ENCODE results near the gene GRHL1.

GRHL1 gene

DNA sequence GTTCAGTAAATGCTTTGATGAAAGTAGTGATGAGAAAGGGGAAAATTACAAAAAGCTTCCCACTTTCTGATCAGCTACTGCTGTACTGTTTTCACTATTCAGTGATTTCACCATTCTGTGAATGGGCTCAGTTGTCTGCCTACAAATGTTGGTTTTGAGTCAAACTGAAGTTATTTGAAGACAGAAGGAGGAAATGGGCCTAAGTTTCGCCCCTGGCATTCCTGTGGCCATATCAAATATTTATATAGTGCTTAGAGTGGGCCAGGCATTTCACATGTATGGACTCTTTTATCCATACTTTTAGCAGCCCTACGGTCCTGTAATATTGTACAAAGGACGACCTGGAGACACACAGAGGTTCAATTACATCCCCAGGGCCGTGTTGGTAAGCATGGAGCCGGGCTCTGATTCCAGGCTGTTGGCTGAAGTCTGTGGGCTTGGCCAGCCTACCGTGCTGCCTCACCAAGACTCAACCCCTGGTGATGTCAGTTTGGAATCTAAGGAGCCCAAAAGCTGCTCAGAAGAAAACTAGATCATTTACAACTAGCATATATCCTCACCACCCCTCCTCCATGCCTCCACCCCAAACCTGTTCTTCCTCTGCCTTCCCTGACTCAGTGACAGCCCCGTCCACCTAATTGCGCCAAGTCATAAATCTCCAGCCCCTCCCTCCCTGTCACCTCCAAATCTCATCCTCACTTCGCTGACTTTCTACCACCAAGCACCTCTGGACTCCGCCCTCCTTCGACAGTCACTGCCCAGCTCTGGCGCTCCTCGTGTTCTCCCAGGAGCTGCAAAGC, 10.1 kb upstream of the GRHL1 start:
- peak in 1 of 2 experiments; percentile 23 for DNase-seq
- TF ChIP-seq POLR2A (IDR thresholded peaks at IDR 0.05; ENCODE audit: low read length) (no peak), GATA1 (IDR thresholded peaks at IDR 0.05; ENCODE audit: low read depth, low read length) (no peak)

DNA sequence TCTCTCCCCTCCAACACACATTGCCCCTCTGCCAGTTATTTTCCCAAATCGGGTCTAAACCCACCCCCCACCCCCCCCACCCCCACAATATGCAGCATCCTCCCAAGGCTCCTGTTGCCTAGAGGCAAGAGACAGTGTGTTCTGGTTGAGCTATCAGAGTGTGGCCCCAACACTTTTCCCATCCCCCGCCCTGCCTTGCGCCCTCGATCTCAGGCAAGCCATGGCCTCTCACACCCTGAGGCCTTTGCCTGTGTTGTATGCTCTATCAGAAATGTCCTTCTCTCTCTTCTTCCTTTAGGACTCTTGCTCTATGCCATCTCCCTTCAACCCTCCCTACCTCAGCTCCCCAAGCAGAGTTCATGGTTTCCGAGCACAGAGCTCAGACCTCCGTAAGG, 9.5 kb upstream of the GRHL1 start:
- DNase-seq = no peak
- no peak for TF ChIP-seq GATA1 (IDR thresholded peaks at IDR 0.05; ENCODE audit: low read depth, low read length)
- TF ChIP-seq POLR2A (IDR thresholded peaks at IDR 0.05; ENCODE audit: low read length) = no peak

DNA sequence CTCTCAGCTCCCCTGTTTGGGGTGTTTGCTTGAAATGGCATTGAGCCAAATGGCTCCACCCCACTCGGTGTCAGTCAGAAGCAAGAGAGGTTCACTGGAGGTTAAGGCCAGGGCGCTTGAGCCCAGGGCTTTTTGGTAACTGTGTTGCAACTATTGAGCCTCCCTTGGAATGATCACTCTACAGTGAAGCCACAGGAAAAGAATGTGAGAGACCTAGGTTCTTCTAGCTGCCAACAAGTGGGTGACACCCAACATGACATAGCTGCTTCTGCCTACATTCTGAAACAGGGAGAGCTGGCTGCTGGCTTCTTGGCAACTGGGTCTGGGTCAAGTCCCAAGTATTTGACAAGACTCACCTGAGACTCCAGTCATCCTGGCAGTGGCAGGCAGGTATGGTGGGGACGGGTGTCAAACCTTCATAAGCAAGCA, 7.1 kb upstream of the GRHL1 start:
- no peak for TF ChIP-seq POLR2A (IDR thresholded peaks at IDR 0.05; ENCODE audit: low read length)
- TF ChIP-seq GATA1 (IDR thresholded peaks at IDR 0.05; ENCODE audit: low read depth, low read length) = no peak

DNA sequence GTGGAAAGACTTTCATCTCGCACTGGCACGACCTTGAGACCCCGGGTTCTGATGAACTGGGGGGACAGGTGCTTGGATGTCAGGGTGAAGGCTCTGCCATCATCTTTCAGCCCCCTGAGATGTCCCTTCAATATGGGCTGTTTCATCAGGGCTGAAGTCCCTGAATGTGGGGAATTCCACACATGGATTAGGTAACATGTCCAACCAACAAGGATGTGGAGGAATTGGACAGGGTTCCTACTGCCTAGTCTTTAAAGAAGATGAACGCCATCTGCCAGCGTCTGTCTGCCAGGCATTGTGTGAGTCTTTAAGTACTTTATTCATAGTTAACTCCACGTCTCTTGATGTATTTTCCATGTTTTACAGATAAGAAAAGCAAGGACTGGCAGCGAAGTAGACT, 5.9 kb upstream of the GRHL1 start:
- no peak for DNase-seq
- TF ChIP-seq POLR2A (IDR thresholded peaks at IDR 0.05; ENCODE audit: low read length) = no peak
- no peak for TF ChIP-seq GATA1 (IDR thresholded peaks at IDR 0.05; ENCODE audit: low read depth, low read length)

More for the DNA sequence above, 7.1 kb upstream of the GRHL1 start:
- DNase-seq = peak; percentile 71 to 85

DNA sequence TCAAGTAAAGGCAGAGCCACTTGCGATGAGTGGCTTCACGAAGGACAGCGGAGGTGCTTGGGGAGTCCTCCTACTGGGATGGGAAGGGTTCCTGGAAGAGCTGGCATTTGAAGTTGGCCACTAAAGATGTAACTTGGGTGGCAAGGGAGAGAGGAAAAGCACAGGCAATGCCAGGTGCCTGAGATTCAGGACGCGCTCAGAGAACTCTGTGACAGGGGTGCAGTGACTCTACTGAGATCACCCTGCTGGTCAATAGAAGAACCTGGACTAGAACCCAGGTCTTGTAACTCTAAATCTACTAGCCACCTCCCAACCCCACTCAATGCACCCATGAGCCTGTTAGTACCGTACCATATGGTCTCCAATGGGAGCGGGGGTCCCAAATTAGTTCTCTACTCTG, 5.4 kb upstream of the GRHL1 start:
- no peak for TF ChIP-seq GATA1 (IDR thresholded peaks at IDR 0.05; ENCODE audit: low read depth, low read length)
- no peak for DNase-seq

DNA sequence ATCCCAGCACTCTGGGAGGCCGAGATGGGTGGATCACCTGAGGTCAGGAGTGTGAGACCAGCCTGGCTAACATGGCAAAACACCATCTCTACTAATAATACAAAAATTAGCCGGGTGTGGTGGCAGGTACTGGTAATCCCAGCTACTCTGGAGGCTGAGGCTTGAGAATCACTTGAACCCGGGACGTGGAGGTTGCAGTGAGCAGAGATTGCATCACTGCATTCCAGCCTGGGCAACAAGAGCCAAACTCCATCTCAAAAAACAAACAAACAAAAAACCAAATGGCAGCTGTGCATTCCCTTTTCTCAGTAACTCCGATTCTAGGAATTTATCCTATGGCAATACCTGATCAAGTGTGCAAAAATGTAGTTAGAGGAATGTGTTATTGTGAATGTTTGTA, 4.7 kb upstream of the GRHL1 start:
- DNase-seq = no peak
- TF ChIP-seq POLR2A (IDR thresholded peaks at IDR 0.05; ENCODE audit: low read length) = no peak
- TF ChIP-seq GATA1 (IDR thresholded peaks at IDR 0.05; ENCODE audit: low read depth, low read length) = no peak

DNA sequence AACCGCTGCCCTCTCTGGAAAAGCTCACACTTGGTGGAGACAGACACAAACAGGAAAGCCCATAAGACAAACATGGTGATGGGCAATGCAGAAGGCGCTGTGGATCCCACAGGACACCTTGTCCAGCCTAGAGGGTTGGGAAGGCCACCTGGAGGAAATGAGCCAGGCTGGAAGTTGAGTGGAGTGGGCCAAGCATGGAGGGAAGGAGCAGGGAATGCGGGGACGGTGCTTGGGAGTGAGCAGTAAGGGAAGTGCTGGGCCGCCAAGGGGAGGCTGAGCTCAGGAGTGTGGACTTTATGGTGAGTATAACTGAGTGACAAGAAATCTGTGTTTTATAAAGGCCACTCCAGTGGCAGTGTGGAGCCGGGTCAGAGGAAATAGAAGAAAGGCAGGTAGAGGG, 2.8 kb upstream of the GRHL1 start:
- no peak for DNase-seq
- TF ChIP-seq POLR2A (IDR thresholded peaks at IDR 0.05; ENCODE audit: low read length) = no peak
- no peak for TF ChIP-seq GATA1 (IDR thresholded peaks at IDR 0.05; ENCODE audit: low read depth, low read length)

DNA sequence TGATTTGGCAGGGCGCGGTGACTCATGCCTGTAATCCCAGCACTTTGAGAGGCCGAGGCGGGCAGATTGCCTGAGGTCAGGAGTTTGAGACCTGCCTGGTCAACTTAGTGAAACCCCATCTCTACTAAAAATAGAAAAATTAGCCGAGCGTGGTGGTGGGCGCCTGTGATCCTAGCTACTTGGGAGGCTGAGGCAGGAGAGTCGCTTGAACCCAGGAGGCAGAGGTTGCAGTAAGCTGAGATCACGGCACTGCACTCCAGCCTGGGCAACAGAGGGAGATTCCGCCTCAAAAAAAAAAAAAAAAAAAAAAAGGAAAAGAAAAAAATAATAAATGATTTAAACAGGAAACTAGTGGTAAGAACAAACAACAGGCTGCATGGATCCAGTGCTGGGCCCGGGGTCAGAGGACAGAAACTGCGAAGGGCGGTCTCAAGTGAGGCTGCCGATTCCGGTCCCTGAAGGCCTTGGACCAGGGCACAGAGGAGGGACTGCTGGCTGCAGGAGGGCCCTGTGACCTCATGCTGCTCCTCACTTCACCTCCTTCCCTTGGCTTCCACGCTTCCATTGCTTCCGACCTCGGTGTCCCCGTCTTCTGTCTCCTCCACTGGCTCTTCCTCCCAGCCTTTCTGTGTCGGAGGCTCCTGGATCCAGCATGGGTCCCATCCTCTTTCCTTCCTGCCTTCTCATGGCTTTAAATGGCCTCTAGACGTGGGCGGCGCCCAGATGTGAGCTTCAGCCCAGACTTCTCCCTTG, 2.1 kb upstream of the GRHL1 start:
- DNase-seq = no peak
- TF ChIP-seq GATA1 (IDR thresholded peaks at IDR 0.05; ENCODE audit: low read depth, low read length) (no peak), POLR2A (IDR thresholded peaks at IDR 0.05; ENCODE audit: low read length) (no peak)

DNA sequence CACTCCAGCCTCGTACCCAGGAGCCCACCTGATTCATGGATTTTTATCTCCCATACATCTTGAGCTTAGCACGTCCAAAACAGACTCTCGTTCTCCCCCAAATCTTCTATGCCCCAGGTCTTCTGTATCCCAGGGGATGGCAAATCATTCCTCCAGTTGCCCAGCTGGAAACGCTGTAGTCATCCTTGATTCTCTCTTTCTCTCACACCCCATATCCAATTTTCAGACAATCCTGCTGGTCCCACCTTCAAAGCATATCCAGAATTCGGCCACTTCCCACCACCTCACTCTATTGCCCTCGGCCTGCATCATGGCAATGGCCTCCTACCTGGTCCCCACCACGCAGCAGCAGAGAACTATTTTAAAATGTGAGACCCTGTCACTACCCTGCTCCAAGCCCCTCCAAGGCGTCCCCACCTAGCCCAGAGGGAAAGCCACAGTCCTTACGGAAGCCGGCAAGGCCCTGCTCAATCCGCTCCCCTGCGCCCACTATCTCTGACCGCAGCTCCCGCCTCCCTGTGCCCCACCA, 1.4 kb upstream of the GRHL1 start:
- no peak for DNase-seq
- TF ChIP-seq GATA1 (IDR thresholded peaks at IDR 0.05; ENCODE audit: low read depth, low read length) (no peak), POLR2A (IDR thresholded peaks at IDR 0.05; ENCODE audit: low read length) (no peak)

DNA sequence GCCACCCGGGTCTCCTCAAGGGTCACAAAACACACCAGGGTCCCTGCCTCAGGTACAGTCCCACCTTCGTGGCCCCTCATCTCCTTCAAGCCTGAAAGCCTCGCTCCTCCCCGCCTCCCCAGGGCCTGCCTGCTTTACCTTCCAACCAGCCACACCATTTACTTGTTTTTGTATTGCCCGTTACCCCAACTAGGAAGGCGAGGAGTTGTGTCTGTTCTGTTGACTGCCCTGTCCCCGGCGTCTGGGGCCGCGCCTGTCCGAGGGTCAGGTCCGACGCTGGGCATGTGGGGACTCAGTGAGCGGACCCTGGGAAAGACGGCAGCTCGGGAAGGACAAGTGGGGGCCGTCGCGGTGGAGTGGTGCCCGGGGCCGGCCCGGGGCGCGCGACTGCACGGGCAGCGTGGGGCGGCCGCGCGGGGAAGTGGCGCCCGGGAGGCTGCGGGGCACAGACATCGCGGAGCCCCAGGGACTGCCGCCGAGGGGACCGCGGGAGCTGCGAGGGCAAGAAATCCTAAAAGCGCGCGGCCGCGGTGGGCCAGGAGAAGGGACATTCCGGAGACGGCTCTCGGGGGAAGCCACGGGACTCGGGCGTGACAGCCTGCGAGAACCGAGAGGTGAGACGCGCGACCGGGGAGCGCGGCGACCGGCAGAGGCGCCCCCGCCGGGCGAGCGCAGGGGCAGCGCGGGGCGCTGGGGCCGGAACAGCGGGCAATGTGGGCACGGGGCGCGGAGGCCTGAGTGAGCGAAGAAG, 797 bp upstream of the GRHL1 start:
- no peak for TF ChIP-seq GATA1 (IDR thresholded peaks at IDR 0.05; ENCODE audit: low read depth, low read length)
- no peak for TF ChIP-seq POLR2A (IDR thresholded peaks at IDR 0.05; ENCODE audit: low read length)
- DNase-seq = peak in 1 of 2 experiments; percentile 77

DNA sequence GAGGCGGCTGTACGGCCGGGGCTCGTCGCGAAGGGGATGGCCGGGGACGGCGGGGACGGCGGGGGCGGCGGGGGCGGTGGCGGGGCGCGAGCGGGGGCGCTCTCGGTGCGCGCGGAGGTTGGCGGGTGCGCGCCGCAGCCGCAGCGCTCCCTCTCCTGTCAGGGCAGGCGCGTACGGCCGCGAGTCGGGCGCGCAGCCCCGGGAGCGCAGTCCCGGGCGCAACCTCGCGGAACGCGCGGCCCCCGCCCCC, 296 bp upstream of the GRHL1 start:
- TF ChIP-seq POLR2A (IDR thresholded peaks at IDR 0.05; ENCODE audit: low read length) = no peak
- no peak for TF ChIP-seq GATA1 (IDR thresholded peaks at IDR 0.05; ENCODE audit: low read depth, low read length)
- DNase-seq = no peak

DNA sequence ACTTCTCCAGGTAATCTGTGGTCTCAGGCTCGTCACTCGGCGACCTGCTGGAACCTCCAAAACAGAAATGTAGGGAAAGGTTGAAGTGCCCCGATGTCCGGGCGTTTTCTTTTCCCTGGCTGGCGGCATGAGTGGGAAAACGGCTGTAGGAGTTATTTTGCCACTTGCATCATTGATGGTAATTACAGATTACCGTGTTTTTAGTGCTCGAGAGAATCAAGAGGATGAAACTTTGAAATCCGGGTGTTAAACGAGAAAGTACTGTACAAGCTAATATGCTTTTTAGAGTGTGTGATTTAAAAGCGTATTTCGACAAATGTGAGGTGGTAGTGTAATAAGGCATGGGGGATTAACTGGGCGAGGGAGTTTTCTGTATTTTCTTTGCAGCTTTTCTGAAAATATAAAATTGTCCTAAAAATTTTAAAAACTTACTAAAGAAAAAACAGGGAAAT, 819 bp downstream of the GRHL1 start:
- TF ChIP-seq GATA1 (IDR thresholded peaks at IDR 0.05; ENCODE audit: low read depth, low read length) = no peak
- TF ChIP-seq POLR2A (IDR thresholded peaks at IDR 0.05; ENCODE audit: low read length) = no peak
- peak; percentile 28 to 72 for DNase-seq

DNA sequence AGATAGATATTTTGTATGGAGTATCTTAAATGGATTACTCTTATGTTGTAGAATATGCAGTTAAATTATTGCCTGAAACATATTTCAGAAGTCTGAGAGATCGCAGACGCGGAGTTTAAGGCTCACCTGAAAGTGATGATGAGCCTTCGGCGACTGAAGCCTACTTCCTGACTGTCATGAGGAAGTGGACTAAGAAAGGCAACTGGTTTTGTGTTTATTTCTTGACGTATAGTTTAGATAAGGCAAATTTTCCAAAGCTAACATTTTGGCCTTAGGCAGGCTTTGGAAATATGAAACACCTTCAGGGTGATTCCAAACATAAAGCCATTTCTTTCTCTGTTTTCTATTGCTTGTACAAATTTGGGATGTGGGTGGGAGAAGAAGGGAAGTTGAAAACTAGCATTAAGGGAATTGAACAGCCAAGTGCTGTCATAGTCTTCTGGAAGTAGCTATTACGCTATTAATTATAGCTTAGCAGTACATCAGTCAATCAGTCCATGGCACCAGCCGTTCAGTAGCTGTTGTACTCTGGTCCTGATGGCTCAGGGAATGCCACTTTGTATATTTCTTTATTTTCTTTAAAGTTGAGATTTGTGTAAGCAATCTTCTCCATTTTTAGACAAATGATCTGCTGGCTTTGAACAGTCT, 1.5 kb downstream of the GRHL1 start:
- TF ChIP-seq POLR2A (IDR thresholded peaks at IDR 0.05; ENCODE audit: low read length) = no peak
- TF ChIP-seq GATA1 (IDR thresholded peaks at IDR 0.05; ENCODE audit: low read depth, low read length) = no peak

DNA sequence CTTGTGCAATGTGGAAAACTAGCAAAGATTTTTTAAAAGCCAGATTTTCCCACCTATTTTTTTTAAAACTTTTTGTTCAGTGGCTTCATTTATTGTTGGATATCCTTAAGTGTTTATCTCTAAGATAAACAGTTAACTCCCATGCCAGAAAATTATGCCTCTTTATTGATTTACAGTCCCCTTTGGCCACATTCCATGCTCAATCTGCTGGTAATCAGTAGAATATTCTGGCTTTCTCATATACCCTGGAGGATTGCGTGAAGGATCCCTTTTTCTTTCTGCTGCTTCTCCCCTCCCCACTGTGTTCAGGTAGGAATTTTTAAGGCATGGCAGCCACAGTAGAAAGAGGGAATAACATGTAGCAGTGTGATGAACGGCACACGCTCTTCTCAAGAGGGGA, 2.6 kb downstream of the GRHL1 start:
- DNase-seq = no peak
- TF ChIP-seq POLR2A (IDR thresholded peaks at IDR 0.05; ENCODE audit: low read length) (no peak), GATA1 (IDR thresholded peaks at IDR 0.05; ENCODE audit: low read depth, low read length) (no peak)

More for the DNA sequence above, 1.5 kb downstream of the GRHL1 start:
- peak in 1 of 2 experiments; percentile 37 for DNase-seq
